ENCODE measurements around the gene MTARC2. TPM values are rescaled to one million over a fixed set of nuclear protein-coding genes. Genes with fewer than 3 reads are reported as not detected.

MTARC2 gene
- total and polyA plus RNA-seq, 2 of the 4 experiments (the other 2 are of a cell fraction): 0.36 to 2.6 TPM

DNA sequence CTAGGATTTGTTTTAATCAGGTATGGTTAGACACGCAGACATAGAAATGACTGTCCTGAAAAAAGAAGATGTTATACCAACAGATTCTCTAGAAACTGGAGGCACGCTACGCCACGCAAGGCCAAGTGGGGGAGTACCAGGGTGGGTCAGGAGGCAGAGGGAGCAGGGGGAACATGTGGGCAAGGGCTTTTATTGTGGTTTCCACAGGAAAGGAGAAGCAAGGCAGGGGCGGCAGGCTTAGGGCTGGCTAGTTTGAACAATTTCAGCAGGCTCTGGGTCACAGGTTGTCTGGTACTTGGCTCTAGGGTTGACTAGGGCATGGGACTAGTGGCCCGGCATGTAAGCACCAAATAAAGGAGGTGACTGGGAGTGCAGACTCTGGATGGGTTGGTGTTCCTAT, 7.2 kb downstream of the MTARC2 start:
- H2AK5ac ChIP-seq (ENCODE audit: low read depth, low read length): no peak overlapping the region
- no peak overlapping the region for H2AK9ac ChIP-seq (replicated peaks; ENCODE audit: low read depth, low read length, poor library complexity)
- H3K56ac ChIP-seq (ENCODE audit: extremely low read depth, insufficient read depth, low read length): no peak overlapping the region
- H3K9ac ChIP-seq (ENCODE audit: low read depth, low read length): no peak overlapping the region
- ChIA-PET CTCF (interaction anchor here (1.0 kb wide), 1 partner anchor 20 kb away, joined by 3 read pairs; no protein-coding TSS in a partner anchor), POLR2A (ENCODE audit: unreplicated experiment) (no interaction called here)
- in situ Hi-C loops (cut with MboI; ENCODE audit: low sequenced_read_pairs): no loop called here
- no peak for TF ChIP-seq RFX5 (IDR thresholded peaks at IDR 0.05; ENCODE audit: low read depth, low read length)
- no peak overlapping the region for H2BK120ac ChIP-seq (ENCODE audit: low read depth, low read length)
- H2BK5ac ChIP-seq (ENCODE audit: low read depth, low read length, poor library complexity, severe bottlenecking): no peak overlapping the region
- ATAC-seq (ENCODE audit: low read depth) (no peak), DNase-seq (no peak)
- H3K4ac ChIP-seq (ENCODE audit: low read depth, low read length): no peak overlapping the region
- H3K9me3 ChIP-seq (ENCODE audit: control insufficient read depth, insufficient read depth, low read length): no peaks in the 10 kb centered on the region
- H2AFZ ChIP-seq (replicated peaks; ENCODE audit: low read length, poor library complexity): no peak overlapping the region
- H3K4me2 ChIP-seq (ENCODE audit: low read depth, low read length): no peak overlapping the region
- no TSS peak for BruUV-seq (replicated peaks)
- no peaks in the 10 kb centered on the region for H3K9me1 ChIP-seq (ENCODE audit: insufficient read depth, low read length)
- dilution Hi-C loops (cut with HindIII; ENCODE audit: low sequenced_read_pairs, unreplicated experiment): no loop called here
- no peak overlapping the region for H4K5ac ChIP-seq (ENCODE audit: low read depth, low read length)
- H3K36me3 ChIP-seq (ENCODE audit: control insufficient read depth, insufficient read depth, low read length): peaks cover 3% of the 10 kb centered on the region
- WGBS, 2 experiments (ENCODE audit: extremely low coverage in 2 of 2, insufficient read length in 1 of 2): 100% methylated on average over 1 of the region's 6 CpGs; no CpG with 5 or more reads in 1 of the 2 experiments
- H3K23ac ChIP-seq (ENCODE audit: low read depth, low read length): no peak overlapping the region
- H3K14ac ChIP-seq (replicated peaks; ENCODE audit: low read depth, low read length): no peak overlapping the region
- no peak overlapping the region for H2BK15ac ChIP-seq (ENCODE audit: low read depth, low read length)
- no peak overlapping the region for H2BK20ac ChIP-seq (ENCODE audit: low read depth, low read length)
- H3K27ac ChIP-seq (ENCODE audit: insufficient read depth, low read length): no peak overlapping the region
- H4K20me1 ChIP-seq (ENCODE audit: insufficient read depth, low read length): no peaks in the 10 kb centered on the region
- intact Hi-C loops (cut with micrococcal nuclease): no loop called here
- H3K18ac ChIP-seq (ENCODE audit: low read depth, low read length): no peak overlapping the region
- H3K4me3 ChIP-seq (ENCODE audit: insufficient read depth, low read depth, low read length): no peak overlapping the region
- H3K27me3 ChIP-seq (ENCODE audit: control insufficient read depth, insufficient read depth, low read length): no peaks in the 10 kb centered on the region
- peaks cover 2% of the 10 kb centered on the region; the same call in 1 of the 2 replicates for H3K4me1 ChIP-seq (ENCODE audit: control insufficient read depth, insufficient read depth, low read length)
- H3K79me1 ChIP-seq (ENCODE audit: low read depth in 1 of 2, low read length in 2 of 2): peaks cover 0 to 3% of the 10 kb centered on the region in 2 experiments; a peak in 1 of 4 replicates
- H4K91ac ChIP-seq (ENCODE audit: insufficient read depth, low read depth, low read length): no peak overlapping the region
- H4K8ac ChIP-seq (ENCODE audit: low read depth in 2 of 2, low read length in 2 of 2): no peak overlapping the region
